ENCODE results near the gene TPSD1. TPM values are rescaled to one million over a fixed set of nuclear protein-coding genes. Genes with fewer than 3 reads are reported as not detected.
A peak's percentile ranks its signal among the peaks of the same experiment; 100 is the strongest.

The TPSD1 gene
- polyA plus RNA-seq, 1 donor (not counting 4 experiments of a cell fraction or from before 2014, with no cell fraction given): not detected

- Histone ChIP-seq H3K79me2 (ENCODE audit: control insufficient read depth, insufficient read depth, low read length) (no peaks in the 10 kb centered on the region), H2AFZ (ENCODE audit: control insufficient read depth, low read length) (no peak overlapping the region), H3K9ac (ENCODE audit: control insufficient read depth, extremely low read depth, insufficient read depth, low read length) (no peak overlapping the region), H3K36me3 (ENCODE audit: control insufficient read depth in 2 of 2, extremely low read depth in 1 of 2, insufficient read depth in 2 of 2, low read length in 2 of 2) (no peaks in the 10 kb centered on the region), H3K9me1 (ENCODE audit: control insufficient read depth, extremely low read depth, insufficient read depth, low read length) (no peaks in the 10 kb centered on the region), H3K4me1 (ENCODE audit: control insufficient read depth, extremely low read depth, insufficient read depth, low read length) (no peaks in the 10 kb centered on the region), H3K4me2 (ENCODE audit: control insufficient read depth, extremely low read depth, insufficient read depth, low read depth, low read length) (no peak overlapping the region), H3K27me3 (ENCODE audit: control insufficient read depth, extremely low read depth, insufficient read depth, low read length) (peaks cover 47% of the 10 kb centered on the region), H4K20me1 (ENCODE audit: control insufficient read depth, extremely low read depth, insufficient read depth, low read length) (no peaks in the 10 kb centered on the region), H3K9me3 (ENCODE audit: control insufficient read depth, low read depth, low read length) (peaks cover 2% of the 10 kb centered on the region), H3K27ac (ENCODE audit: control insufficient read depth, insufficient read depth, low read length) (no peak overlapping the region), H3K4me3 (ENCODE audit: control insufficient read depth in 2 of 3, extremely low read depth in 1 of 3, insufficient read depth in 2 of 3, low read depth in 1 of 3, low read length in 3 of 3) (no peak overlapping the region)
- peak; percentile 86 for TF ChIP-seq EZH2 (IDR thresholded peaks at IDR 0.05; ENCODE audit: low read length)
- TF ChIP-seq CTCF (optimal IDR thresholded peaks at IDR 0.05 in 1 of 3, IDR thresholded peaks at IDR 0.05 in 1 of 3, conservative IDR thresholded peaks at IDR 0.05 in 1 of 3; ENCODE audit: extremely low read depth in 1 of 3, insufficient read depth in 2 of 3, low read length in 3 of 3): no peak
- dilution Hi-C loops (cut with MboI; ENCODE audit: extremely low pct_ligation_motif_present, low sequenced_read_pairs): no loop called here
- DNase-seq (ENCODE audit: low read depth, low spot score) (no peak), FAIRE-seq (no peak)
These were observed 5.4 kb downstream of the TPSD1 start for GRCh38 chr16:1261131-1261892.

DNA sequence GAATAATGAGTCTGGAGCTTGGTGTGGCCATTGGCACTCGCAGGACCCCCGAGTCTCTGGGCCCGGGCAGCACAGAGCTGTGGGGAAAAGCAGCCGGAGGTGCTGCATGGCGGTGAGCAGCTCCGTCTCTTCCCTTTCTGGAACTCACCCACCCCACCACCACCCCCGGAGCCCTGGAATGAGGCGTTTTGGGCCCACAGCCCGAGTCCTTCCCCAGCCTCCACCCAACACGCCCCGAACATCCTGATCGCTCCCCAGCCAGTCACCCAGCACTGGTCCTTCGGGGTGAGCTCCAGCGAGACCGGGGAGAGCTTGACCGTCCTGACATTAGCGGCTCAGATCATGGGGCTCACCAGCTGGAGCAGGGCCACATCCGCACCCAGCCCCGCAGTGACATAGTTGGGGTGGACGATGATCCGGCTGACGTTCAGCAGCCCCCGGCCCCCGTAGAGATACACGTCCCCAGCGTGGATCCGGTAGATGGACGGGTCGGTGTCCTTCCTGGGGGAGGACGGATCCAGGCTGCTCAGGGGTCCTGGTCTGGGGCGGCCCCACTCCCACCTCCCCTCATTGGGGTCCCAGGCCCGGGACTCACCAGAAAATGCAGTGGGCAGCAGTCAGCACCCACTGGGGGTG lies 6.5 kb downstream of the TPSD1 start:
- Histone ChIP-seq H3K9me1 (ENCODE audit: control insufficient read depth, extremely low read depth, insufficient read depth, low read length) (no peaks in the 10 kb centered on the region), H3K9me3 (ENCODE audit: control insufficient read depth, low read depth, low read length) (peaks cover 2% of the 10 kb centered on the region), H3K36me3 (ENCODE audit: control insufficient read depth in 2 of 2, extremely low read depth in 1 of 2, insufficient read depth in 2 of 2, low read length in 2 of 2) (no peaks in the 10 kb centered on the region), H3K27me3 (ENCODE audit: control insufficient read depth, extremely low read depth, insufficient read depth, low read length) (peaks cover 47% of the 10 kb centered on the region), H3K79me2 (ENCODE audit: control insufficient read depth, insufficient read depth, low read length) (no peaks in the 10 kb centered on the region), H3K4me3 (ENCODE audit: control insufficient read depth in 2 of 3, extremely low read depth in 1 of 3, insufficient read depth in 2 of 3, low read depth in 1 of 3, low read length in 3 of 3) (no peak overlapping the region), H4K20me1 (ENCODE audit: control insufficient read depth, extremely low read depth, insufficient read depth, low read length) (no peaks in the 10 kb centered on the region), H2AFZ (ENCODE audit: control insufficient read depth, low read length) (no peak overlapping the region), H3K27ac (ENCODE audit: control insufficient read depth, insufficient read depth, low read length) (no peak overlapping the region), H3K4me1 (ENCODE audit: control insufficient read depth, extremely low read depth, insufficient read depth, low read length) (no peaks in the 10 kb centered on the region), H3K4me2 (ENCODE audit: control insufficient read depth, extremely low read depth, insufficient read depth, low read depth, low read length) (no peak overlapping the region), H3K9ac (ENCODE audit: control insufficient read depth, extremely low read depth, insufficient read depth, low read length) (no peak overlapping the region)
- no peak for DNase-seq (ENCODE audit: low read depth, low spot score)
- dilution Hi-C loops (cut with MboI; ENCODE audit: extremely low pct_ligation_motif_present, low sequenced_read_pairs): no loop called here
- FAIRE-seq: no peak
- TF ChIP-seq CTCF (optimal IDR thresholded peaks at IDR 0.05 in 1 of 3, IDR thresholded peaks at IDR 0.05 in 1 of 3, conservative IDR thresholded peaks at IDR 0.05 in 1 of 3; ENCODE audit: extremely low read depth in 1 of 3, insufficient read depth in 2 of 3, low read length in 3 of 3) (no peak), EZH2 (IDR thresholded peaks at IDR 0.05; ENCODE audit: low read length) (no peak)
